C4-2B (cell line): ENCODE measurements around the gene TFAP2C.

Experiments used
- CTCF ChIP-seq: fragments of 450-650 bp; conservative IDR thresholded peaks from 2 replicates; pipeline ENCODE4 v1.5.1; 2017; ENCODE audit warnings: mild to moderate bottlenecking
- ZFX ChIP-seq: fragments of 450-650 bp; IDR thresholded peaks from 2 replicates; pipeline ENCODE4 v1.6.1; 2017

DNA sequence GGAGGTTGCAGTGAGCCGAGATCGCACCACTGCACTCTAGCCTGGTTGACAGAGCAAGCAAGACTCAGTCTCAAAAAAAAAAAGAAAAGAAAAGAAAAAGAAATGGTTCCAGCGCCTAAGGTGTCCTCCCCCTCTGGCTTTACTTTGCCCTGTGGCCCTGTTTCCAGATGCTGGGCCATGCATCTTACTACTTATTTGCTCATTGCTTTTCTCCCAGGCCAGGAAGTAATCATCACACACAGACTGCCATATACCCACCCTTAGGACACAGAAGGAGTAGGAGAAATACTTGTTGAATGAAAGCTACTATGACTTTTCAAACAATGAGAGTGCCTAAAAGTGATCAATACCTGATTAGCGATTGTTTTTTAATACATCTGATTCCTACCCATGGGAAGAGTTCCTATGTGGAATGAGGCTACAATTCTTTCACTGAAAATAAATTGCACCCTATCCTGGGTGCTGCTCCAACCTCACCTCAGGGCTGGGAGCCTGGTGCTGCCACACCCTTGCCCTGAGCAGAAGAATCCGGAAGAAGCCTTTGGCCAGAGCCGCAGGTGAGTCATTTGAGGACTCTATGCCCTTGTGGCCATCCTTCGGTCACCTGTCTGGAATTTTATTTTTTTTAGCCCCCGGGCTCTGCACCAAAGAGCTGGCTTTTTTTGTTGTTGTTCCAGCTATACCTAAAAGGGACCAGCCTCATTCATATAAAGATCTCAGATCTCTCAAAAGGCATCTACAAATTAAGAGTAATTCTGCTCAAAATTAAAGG lies 22.7 kb upstream of the TFAP2C start:
- TF ChIP-seq CTCF (no peak), ZFX (no peak)
